IMR-90 (cell line): ENCODE results near the gene MLLT3. TPM values are rescaled to one million over a fixed set of nuclear protein-coding genes. Genes with fewer than 3 reads are reported as not detected.
A peak's percentile ranks its signal among the peaks of the same experiment; 100 is the strongest.

Experiments used
- ATAC-seq: fragments of 200-7000 bp; cut with Tn5 transposase; 2 replicates; pipeline ENCODE4 v1.9.1; 2020; ENCODE audit warnings: low read depth, mild to moderate bottlenecking, moderate library complexity
- BruUV-seq: library from RNA; stranded (reverse); fragments of 400-500 nt; replicated peaks from 2 replicates; lab custom pipeline; 2021; lab: Mats Ljungman, UMichigan
- CTCF ChIA-PET: fragments of 300-600 bp; formaldehyde crosslinking; extraction: SDS; loops from one replicate; lab custom pipeline; 2021; ENCODE audit warnings: antibody characterized with exemption; lab: Yijun Ruan, JAX
- POLR2A ChIA-PET: fragments of 300-600 bp; sonication (Branson Sonifier 250); formaldehyde crosslinking; loops from one replicate; lab custom pipeline; 2022; ENCODE audit warnings: antibody characterized with exemption; ENCODE audit not compliant: unreplicated experiment; lab: Charles Lee
- DNase-seq: peaks from one replicate; pipeline ENCODE4 v3.0.0; 2013
- H2AFZ ChIP-seq: replicated peaks from 2 replicates; pipeline ENCODE3; 2013; ENCODE audit warnings: low read length, mild to moderate bottlenecking; ENCODE audit not compliant: poor library complexity
- H2AK5ac ChIP-seq: 2 replicates; pipeline ENCODE4 v1.6.1; 2013; ENCODE audit warnings: low read depth, low read length, inconsistent platforms
- H2AK9ac ChIP-seq: replicated peaks from 2 replicates; pipeline ENCODE3; 2013; ENCODE audit warnings: mild to moderate bottlenecking, low read depth, low read length, moderate library complexity; ENCODE audit not compliant: poor library complexity
- H2BK120ac ChIP-seq: 2 replicates; pipeline ENCODE4 v1.6.1; 2013; ENCODE audit warnings: low read depth, low read length, inconsistent platforms
- H2BK15ac ChIP-seq: 3 replicates; pipeline ENCODE4 v1.6.1; 2013; ENCODE audit warnings: low read depth, low read length, inconsistent platforms
- H2BK20ac ChIP-seq: 2 replicates; pipeline ENCODE4 v1.6.1; 2013; ENCODE audit warnings: low read depth, mild to moderate bottlenecking, inconsistent platforms, low read length, moderate library complexity
- H2BK5ac ChIP-seq: 2 replicates; pipeline ENCODE4 v1.6.1; 2013; ENCODE audit warnings: mild to moderate bottlenecking, low read depth, low read length, inconsistent platforms; ENCODE audit not compliant: poor library complexity, severe bottlenecking
- H3K14ac ChIP-seq: replicated peaks from 2 replicates; pipeline ENCODE4 v1.6.1; 2013; ENCODE audit warnings: low read depth, low read length, inconsistent platforms
- H3K18ac ChIP-seq: 2 replicates; pipeline ENCODE4 v1.6.1; 2013; ENCODE audit warnings: low read depth, low read length, control low read depth
- H3K23ac ChIP-seq: 2 replicates; pipeline ENCODE4 v1.6.1; 2013; ENCODE audit warnings: low read depth, low read length, inconsistent platforms
- H3K27ac ChIP-seq: 2 replicates; pipeline ENCODE4 v1.5.1; 2013; ENCODE audit warnings: mild to moderate bottlenecking, control low read depth, low read length; ENCODE audit not compliant: insufficient read depth
- H3K27me3 ChIP-seq: 2 replicates; pipeline ENCODE4 v1.6.1; 2013; ENCODE audit warnings: low read length; ENCODE audit not compliant: control insufficient read depth, insufficient read depth
- H3K36me3 ChIP-seq: 2 replicates; pipeline ENCODE4 v1.6.1; 2013; ENCODE audit warnings: low read length, mixed read lengths; ENCODE audit not compliant: control insufficient read depth, insufficient read depth
- H3K4ac ChIP-seq: 2 replicates; pipeline ENCODE4 v1.6.1; 2013; ENCODE audit warnings: low read depth, low read length, inconsistent platforms
- H3K4me1 ChIP-seq: 2 replicates; pipeline ENCODE4 v1.6.1; 2013; ENCODE audit warnings: low read length, mixed read lengths; ENCODE audit not compliant: control insufficient read depth, insufficient read depth
- H3K4me2 ChIP-seq: 2 replicates; pipeline ENCODE4 v1.6.1; 2013; ENCODE audit warnings: low read depth, mild to moderate bottlenecking, control low read depth, low read length, moderate library complexity
- H3K4me3 ChIP-seq: 2 replicates; pipeline ENCODE4 v1.5.1; 2013; ENCODE audit warnings: low read depth, mild to moderate bottlenecking, control low read depth, low read length, moderate library complexity; ENCODE audit not compliant: insufficient read depth
- H3K56ac ChIP-seq: 2 replicates; pipeline ENCODE4 v1.6.1; 2013; ENCODE audit warnings: low read length, inconsistent platforms; ENCODE audit not compliant: insufficient read depth; ENCODE audit errors: extremely low read depth
- H3K79me1 ChIP-seq, 2 experiments: 2 replicates each; pipeline ENCODE4 v1.6.1; 2013; ENCODE audit warnings: low read length in 2 of 2, inconsistent platforms in 1 of 2, low read depth in 1 of 2
- H3K9ac ChIP-seq: 2 replicates; pipeline ENCODE4 v1.6.1; 2013; ENCODE audit warnings: low read depth, low read length, control low read depth
- H3K9me1 ChIP-seq: 2 replicates; pipeline ENCODE4 v1.6.1; 2013; ENCODE audit warnings: low read length, inconsistent platforms; ENCODE audit not compliant: insufficient read depth
- H3K9me3 ChIP-seq: 2 replicates; pipeline ENCODE4 v1.6.1; 2013; ENCODE audit warnings: low read length; ENCODE audit not compliant: control insufficient read depth, insufficient read depth
- H4K20me1 ChIP-seq: 2 replicates; pipeline ENCODE4 v1.6.1; 2013; ENCODE audit warnings: low read length, inconsistent platforms; ENCODE audit not compliant: insufficient read depth
- H4K5ac ChIP-seq: 2 replicates; pipeline ENCODE4 v1.6.1; 2013; ENCODE audit warnings: mild to moderate bottlenecking, low read depth, low read length, control low read depth
- H4K8ac ChIP-seq, 2 experiments: 2 replicates each; pipeline ENCODE4 v1.6.1; 2013; ENCODE audit warnings: low read depth in 2 of 2, low read length in 2 of 2, control low read depth in 1 of 2, inconsistent platforms in 1 of 2
- H4K91ac ChIP-seq: 2 replicates; pipeline ENCODE4 v1.6.1; 2013; ENCODE audit warnings: low read depth, low read length, inconsistent platforms; ENCODE audit not compliant: insufficient read depth
- BHLHE40 ChIP-seq: fragments of 150-350 bp; IDR thresholded peaks from 2 replicates; pipeline ENCODE4 v1.6.1; 2016; ENCODE audit warnings: mild to moderate bottlenecking, low read depth, low read length
- CEBPB ChIP-seq: IDR thresholded peaks from 2 replicates; pipeline ENCODE4 v1.6.1; 2012; ENCODE audit warnings: low read depth, low read length, improper control_type of control experiment
- CHD1 ChIP-seq: IDR thresholded peaks from 2 replicates; pipeline ENCODE4 v1.6.1; 2012; ENCODE audit warnings: low read depth, low read length, improper control_type of control experiment
- CTCF ChIP-seq: conservative IDR thresholded peaks from 2 replicates; pipeline ENCODE4 v1.5.1; 2012; ENCODE audit warnings: mild to moderate bottlenecking, low read depth, low read length, improper control_type of control experiment
- ELK1 ChIP-seq: fragments of 150-350 bp; IDR thresholded peaks from 2 replicates; pipeline ENCODE4 v1.6.1; 2016; ENCODE audit warnings: low read depth, mild to moderate bottlenecking, low read length, moderate library complexity, borderline replicate concordance
- FOS ChIP-seq: fragments of 150-350 bp; IDR thresholded peaks from 2 replicates; pipeline ENCODE4 v1.6.1; 2016; ENCODE audit warnings: low read depth, low read length
- MAFK ChIP-seq: IDR thresholded peaks from 2 replicates; pipeline ENCODE4 v1.6.1; 2012; ENCODE audit warnings: low read depth, low read length, improper control_type of control experiment
- MAZ ChIP-seq: IDR thresholded peaks from 2 replicates; pipeline ENCODE4 v1.6.1; 2012; ENCODE audit warnings: low read depth, mild to moderate bottlenecking, low read length, improper control_type of control experiment, moderate library complexity, borderline replicate concordance
- MXI1 ChIP-seq: IDR thresholded peaks from 2 replicates; pipeline ENCODE4 v1.6.1; 2012; ENCODE audit warnings: low read depth, mild to moderate bottlenecking, low read length, moderate library complexity, borderline replicate concordance
- POLR2A ChIP-seq: IDR thresholded peaks from 2 replicates; pipeline ENCODE4 v1.6.1; 2012; ENCODE audit warnings: mild to moderate bottlenecking, low read depth, low read length
- RAD21 ChIP-seq: IDR thresholded peaks from 2 replicates; pipeline ENCODE4 v1.6.1; 2012; ENCODE audit warnings: low read length, improper control_type of control experiment
- RCOR1 ChIP-seq: IDR thresholded peaks from 2 replicates; pipeline ENCODE4 v1.6.1; 2012; ENCODE audit warnings: mild to moderate bottlenecking, low read length, improper control_type of control experiment; ENCODE audit not compliant: insufficient replicate concordance
- SMC3 ChIP-seq: fragments of 150-350 bp; IDR thresholded peaks from 2 replicates; pipeline ENCODE4 v1.6.1; 2016; ENCODE audit warnings: low read depth, mild to moderate bottlenecking, antibody characterized with exemption, low read length, moderate library complexity
- WGBS, 2 experiments: methylation state at CpG; one replicate each; pipeline versions ENCODE4 v1.1.5 to v1.1.7; 2013; ENCODE audit warnings: missing lambda C conversion rate in 2 of 2; ENCODE audit not compliant: insufficient read length in 1 of 2; ENCODE audit errors: extremely low coverage in 2 of 2; 5-methylcytosine and 5-hydroxymethylcytosine counted together
- dilution Hi-C: fragments of 300-500 bp; cut with HindIII; formaldehyde crosslinking; loops from one replicate; pipeline ENCODE4 v1.14.3; 2018; ENCODE audit warnings: low sequenced_read_pairs; ENCODE audit not compliant: unreplicated experiment
- in situ Hi-C: fragments of 300-500 bp; cut with MboI; formaldehyde crosslinking; loops from 3 replicates; pipeline ENCODE4 v1.14.3; 2019; ENCODE audit warnings: low sequenced_read_pairs, inconsistent platforms, mixed read lengths
- intact Hi-C: fragments of 100-400 bp; cut with micrococcal nuclease; formaldehyde crosslinking; loops from 2 replicates; pipeline ENCODE4 v1.10.0; 2022
- polyA plus RNA-seq, 3 experiments: library from polyadenylated mRNA; depleted of rRNA; stranded (reverse); fragments of >200 nt; gene quantifications; 2 replicates each; pipeline ENCODE4 v1.2.3, GENCODE V29; 2012; ENCODE audit warnings: low replicate concordance in 1 of 3
- total RNA-seq: library from RNA; depleted of rRNA; stranded (reverse); fragments of >200 nt; gene quantifications from 2 replicates; pipeline ENCODE4 v1.2.3, GENCODE V29; 2012
- TF ChIP-seq, protein P1 (sequence below): fragments of 150-350 bp; IDR thresholded peaks from 2 replicates; pipeline ENCODE4 v1.6.1; 2017; ENCODE audit warnings: mild to moderate bottlenecking, antibody characterized with exemption, low read length, low read depth

MLLT3 gene
- total and polyA plus RNA-seq, 2 of the 4 experiments (the other 2 are of a cell fraction), result 10.4 to 21.1 TPM

GRCh38 chr9:20319641-20320337, 302.5 kb downstream of the MLLT3 start:
- ATAC-seq (peak; percentile 58), DNase-seq (peak; percentile 88)
- Histone ChIP-seq H3K9me1 (peaks cover 6% of the 10 kb centered on the region; the same call in 1 of the 2 replicates), H4K91ac (no peak overlapping the region), H2BK120ac (no peak overlapping the region), H2AK9ac (no peak overlapping the region), H3K27me3 (no peaks in the 10 kb centered on the region), H3K4ac (0 out of 2 replicates have a peak overlapping the region, but pooled peaks have one; percentile 3), H2BK15ac (no peak overlapping the region), H3K23ac (no peak overlapping the region), H4K5ac (no peak overlapping the region), H3K9me3 (no peaks in the 10 kb centered on the region), H3K56ac (no peak overlapping the region), H2BK5ac (no peak overlapping the region), H4K20me1 (no peaks in the 10 kb centered on the region), H3K4me1 (peaks cover 9% of the 10 kb centered on the region), H3K36me3 (no peaks in the 10 kb centered on the region), H3K14ac (no peak overlapping the region), H3K4me3 (no peak overlapping the region), H3K27ac (no peak overlapping the region), H2AFZ (peak overlapping the region; percentile 5), H2BK20ac (no peak overlapping the region), H3K4me2 (no peak overlapping the region), H2AK5ac (no peak overlapping the region), H3K79me1 (no peaks in the 10 kb centered on the region), H3K18ac (no peak overlapping the region), H4K8ac (no peak overlapping the region), H3K9ac (no peak overlapping the region)
- dilution Hi-C loops, result no loop called here
- in situ Hi-C loops, result no loop called here
- intact Hi-C loops, result no loop called here
- no CpG with 5 or more reads among the region's 7 CpGs for WGBS, 2 experiments
- CTCF ChIA-PET, result interaction anchor here (0.6 to 0.8 kb wide), 2 partner anchors 9 to 683 kb away, joined by 3 read pairs; no protein-coding TSS in a partner anchor
- TF ChIP-seq RAD21 (no peak), MAZ (no peak), RCOR1 (no peak), BHLHE40 (no peak), POLR2A (no peak), CTCF (no peak), MXI1 (no peak), MAFK (no peak), CHD1 (no peak), SMC3 (peak; percentile 8; the same call in 1 of the 2 replicates), ELK1 (no peak), CEBPB (no peak; the same call in 1 of the 2 replicates), FOS (peak; percentile 64; the same call in 1 of the 2 replicates)
- TF ChIP-seq, protein P1, sequence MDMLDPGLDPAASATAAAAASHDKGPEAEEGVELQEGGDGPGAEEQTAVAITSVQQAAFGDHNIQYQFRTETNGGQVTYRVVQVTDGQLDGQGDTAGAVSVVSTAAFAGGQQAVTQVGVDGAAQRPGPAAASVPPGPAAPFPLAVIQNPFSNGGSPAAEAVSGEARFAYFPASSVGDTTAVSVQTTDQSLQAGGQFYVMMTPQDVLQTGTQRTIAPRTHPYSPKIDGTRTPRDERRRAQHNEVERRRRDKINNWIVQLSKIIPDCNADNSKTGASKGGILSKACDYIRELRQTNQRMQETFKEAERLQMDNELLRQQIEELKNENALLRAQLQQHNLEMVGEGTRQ, result no peak
- no TSS peak for BruUV-seq
- POLR2A ChIA-PET, result no interaction called here
